ENCODE results near the gene CCDC69.

The CCDC69 gene

DNA sequence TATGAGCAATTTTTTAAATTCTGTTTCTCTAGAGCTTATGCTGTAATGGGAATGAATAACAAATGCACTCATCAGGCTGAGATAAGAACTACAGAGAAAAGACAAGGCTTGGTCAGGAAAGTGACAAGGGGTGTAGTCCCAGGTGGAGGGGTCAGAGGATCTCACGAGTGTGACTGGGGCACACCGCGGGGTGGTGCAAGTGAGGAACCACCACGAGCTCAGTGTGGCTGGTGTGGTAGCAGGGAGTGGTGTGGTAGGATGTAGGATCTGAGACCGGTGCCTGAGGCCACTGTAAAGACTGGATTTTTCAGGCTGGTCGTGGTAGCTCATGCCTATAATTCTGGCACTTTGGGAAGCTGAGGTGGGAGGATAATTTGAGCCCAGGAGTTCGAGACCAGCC, 75.3 kb downstream of the CCDC69 start:
- TF ChIP-seq GATA2 (IDR thresholded peaks at IDR 0.05; ENCODE audit: low read depth, low read length) (no peak), GATA3 (IDR thresholded peaks at IDR 0.05; ENCODE audit: low read depth, low read length) (no peak)

DNA sequence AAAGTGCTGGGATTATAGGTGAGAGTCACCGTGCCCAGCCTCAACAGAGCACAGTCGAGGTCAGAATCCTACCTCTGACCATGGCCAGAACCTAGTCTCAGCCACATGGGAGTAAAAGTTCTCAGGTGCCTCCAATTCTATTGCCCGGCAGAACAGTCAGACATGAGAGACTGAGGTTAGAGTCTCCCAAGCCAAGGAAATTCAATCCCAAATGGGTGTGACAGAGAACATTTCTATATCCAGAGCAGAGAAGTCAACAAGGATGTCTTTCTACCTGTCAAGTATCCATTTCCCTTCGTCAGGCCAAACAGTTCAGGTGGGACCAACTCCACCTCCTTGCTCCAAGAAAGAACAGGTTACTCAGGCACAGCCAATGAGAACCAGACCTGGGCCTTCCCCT, 76.9 kb downstream of the CCDC69 start:
- TF ChIP-seq GATA2 (IDR thresholded peaks at IDR 0.05; ENCODE audit: low read depth, low read length) (no peak), GATA3 (IDR thresholded peaks at IDR 0.05; ENCODE audit: low read depth, low read length) (no peak)

DNA sequence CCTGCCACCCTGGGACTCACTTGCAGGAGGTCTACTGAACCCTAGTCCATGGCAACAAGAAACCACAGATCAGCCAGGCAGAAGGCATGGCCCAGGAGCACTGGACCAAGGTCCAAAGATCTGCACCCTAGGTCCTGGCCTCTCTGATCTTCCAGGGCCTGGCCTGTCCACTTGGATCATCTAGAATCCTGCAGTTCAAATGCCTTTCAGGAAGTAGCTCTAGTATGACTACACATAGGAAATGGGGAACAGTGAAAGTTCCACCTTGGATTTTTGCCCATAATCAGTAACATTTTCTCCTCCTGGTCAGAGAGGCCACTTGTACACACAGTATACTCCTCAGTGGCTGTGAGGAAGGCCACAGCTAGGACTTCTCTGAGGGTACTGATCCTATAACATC, 77.8 kb downstream of the CCDC69 start:
- TF ChIP-seq GATA2 (IDR thresholded peaks at IDR 0.05; ENCODE audit: low read depth, low read length): no peak
- no peak for TF ChIP-seq GATA3 (IDR thresholded peaks at IDR 0.05; ENCODE audit: low read depth, low read length)

DNA sequence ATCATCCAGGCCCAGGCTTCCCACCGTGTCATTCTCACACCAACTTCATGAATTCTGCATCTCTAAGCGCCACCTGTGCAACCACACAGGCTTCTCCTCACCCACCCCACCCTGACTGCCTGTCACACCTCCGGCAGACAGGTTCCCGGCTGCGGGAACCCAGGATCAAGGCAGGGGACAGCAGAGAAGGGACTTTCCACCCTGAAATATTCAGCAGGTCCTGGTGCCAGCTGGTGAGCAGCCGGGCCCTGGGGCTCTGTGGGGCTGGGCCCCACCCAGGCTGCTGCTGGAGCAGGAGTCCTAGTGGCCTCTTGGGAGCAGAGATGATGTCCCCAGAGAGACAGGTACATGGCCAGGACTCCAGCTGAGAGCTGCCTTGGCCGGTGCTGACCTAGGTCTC, 79.0 kb downstream of the CCDC69 start:
- no peak for TF ChIP-seq GATA2 (IDR thresholded peaks at IDR 0.05; ENCODE audit: low read depth, low read length)
- no peak for TF ChIP-seq GATA3 (IDR thresholded peaks at IDR 0.05; ENCODE audit: low read depth, low read length)

DNA sequence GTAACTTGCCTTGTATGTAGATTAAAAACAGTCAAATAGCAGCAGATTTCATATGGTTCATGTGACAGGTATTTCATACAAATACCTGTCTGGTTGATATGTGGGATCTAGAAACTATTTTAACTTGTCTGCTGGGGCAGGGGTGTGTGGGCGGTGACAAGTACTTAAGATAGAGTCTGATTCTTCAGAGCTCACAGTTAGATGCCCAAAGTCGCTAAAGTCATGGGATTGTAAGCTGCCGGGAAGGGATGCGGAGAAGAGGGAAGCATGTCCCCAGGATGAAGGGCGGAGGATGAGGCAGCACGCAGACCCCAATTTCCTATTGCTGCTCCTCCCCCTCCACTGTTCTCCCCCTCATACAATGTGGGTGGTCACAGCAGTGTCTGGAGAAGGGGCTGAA, 79.6 kb downstream of the CCDC69 start:
- TF ChIP-seq GATA3 (IDR thresholded peaks at IDR 0.05; ENCODE audit: low read depth, low read length): no peak
- TF ChIP-seq GATA2 (IDR thresholded peaks at IDR 0.05; ENCODE audit: low read depth, low read length): no peak

DNA sequence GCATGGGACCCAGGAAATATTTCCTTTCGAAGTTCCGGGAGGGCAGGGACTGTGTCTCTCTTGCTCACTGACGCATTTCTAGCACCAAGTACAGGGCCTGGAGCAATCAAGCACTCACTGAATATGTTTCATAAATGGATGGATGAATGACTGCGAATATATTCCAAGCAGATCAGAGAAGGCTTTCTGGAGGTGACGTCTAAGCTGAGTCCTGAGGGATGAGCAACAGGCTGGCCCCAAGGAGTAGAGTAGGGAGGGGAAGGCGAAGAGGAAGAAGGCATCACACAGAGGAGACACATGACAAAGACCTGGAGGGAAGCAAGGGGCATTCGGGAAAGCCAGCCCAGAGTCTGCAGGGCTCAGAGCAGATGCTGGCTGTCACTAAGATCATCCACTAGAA, 80.2 kb downstream of the CCDC69 start:
- no peak for TF ChIP-seq GATA2 (IDR thresholded peaks at IDR 0.05; ENCODE audit: low read depth, low read length)
- no peak for TF ChIP-seq GATA3 (IDR thresholded peaks at IDR 0.05; ENCODE audit: low read depth, low read length)

DNA sequence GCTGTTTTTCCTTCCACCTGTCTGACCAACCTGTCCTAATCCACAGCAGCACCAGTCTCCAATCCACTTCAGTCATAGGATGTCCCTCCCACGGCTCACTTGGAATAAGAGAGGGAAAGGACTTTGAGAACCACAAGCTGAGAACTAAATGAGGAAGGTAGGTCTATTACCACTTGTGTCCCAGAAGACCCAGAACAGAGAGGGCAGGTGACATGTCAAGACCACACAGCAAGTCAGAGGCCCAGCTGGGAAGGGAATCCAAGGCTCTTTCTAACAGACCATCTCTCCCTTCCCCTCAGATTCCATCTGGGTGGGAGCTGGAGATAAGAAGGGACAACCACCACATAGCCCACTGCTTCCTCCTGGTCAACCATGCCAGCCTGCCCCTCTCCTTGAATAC, 81.0 kb downstream of the CCDC69 start:
- TF ChIP-seq GATA3 (IDR thresholded peaks at IDR 0.05; ENCODE audit: low read depth, low read length) (no peak), GATA2 (IDR thresholded peaks at IDR 0.05; ENCODE audit: low read depth, low read length) (no peak)

DNA sequence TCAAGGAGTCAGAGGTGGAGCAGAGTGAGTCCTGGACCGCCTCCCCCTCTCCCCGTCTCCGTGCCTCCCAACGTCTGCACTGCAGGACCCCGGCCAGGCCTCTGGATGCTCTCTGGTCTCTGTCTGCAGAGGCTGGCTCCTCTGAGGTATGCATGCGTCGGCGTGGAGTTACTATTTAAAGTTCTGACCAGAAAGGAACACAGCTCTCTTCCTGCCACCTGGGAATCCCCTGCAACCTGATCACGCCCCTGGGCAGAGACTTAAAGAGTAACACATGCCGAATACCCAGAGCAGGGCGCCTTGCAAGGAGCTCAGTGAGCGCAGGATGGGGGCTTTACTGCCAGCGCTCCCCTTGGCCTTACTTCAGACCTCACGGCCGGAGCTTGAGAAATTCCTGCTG, 82.4 kb downstream of the CCDC69 start:
- TF ChIP-seq GATA2 (IDR thresholded peaks at IDR 0.05; ENCODE audit: low read depth, low read length): no peak
- no peak for TF ChIP-seq GATA3 (IDR thresholded peaks at IDR 0.05; ENCODE audit: low read depth, low read length)

DNA sequence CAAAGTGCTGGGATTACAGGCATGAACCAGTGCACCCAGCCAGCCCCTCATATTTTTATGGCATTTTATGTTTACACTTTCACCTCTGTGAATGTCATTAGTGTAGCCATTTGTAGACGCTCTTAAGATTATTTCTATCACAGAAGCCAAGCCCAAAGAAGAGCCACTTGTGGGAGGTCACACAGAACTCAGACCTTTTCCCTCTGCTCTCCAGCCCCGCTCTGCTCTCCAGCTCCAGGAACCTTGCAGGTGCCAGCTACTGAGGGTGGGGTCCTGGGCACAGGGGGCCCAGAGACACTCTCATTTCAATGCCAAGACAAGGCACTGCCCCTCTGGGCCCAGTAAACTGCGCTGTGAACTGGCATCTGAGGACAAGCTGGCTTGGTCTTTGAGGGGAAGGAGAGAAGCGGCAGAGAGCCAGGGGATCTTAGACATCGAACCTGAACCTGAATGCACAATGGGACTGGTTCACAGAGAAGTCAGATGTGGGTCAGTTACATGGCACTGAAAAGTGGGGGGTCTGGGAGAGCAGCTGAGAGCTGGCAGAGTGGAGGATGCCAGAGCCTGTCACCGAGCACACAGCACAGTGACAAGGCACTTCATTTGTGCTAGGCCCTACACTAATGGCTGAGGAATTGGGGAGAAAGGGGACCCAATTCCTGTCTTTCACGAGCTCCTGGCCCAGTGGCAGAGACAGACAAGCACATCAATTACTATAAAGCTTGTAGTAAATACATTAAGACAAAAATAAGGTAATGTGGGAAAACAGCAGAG, 83.0 kb downstream of the CCDC69 start:
- TF ChIP-seq GATA2 (IDR thresholded peaks at IDR 0.05; ENCODE audit: low read depth, low read length) (no peak), GATA3 (IDR thresholded peaks at IDR 0.05; ENCODE audit: low read depth, low read length) (no peak)

DNA sequence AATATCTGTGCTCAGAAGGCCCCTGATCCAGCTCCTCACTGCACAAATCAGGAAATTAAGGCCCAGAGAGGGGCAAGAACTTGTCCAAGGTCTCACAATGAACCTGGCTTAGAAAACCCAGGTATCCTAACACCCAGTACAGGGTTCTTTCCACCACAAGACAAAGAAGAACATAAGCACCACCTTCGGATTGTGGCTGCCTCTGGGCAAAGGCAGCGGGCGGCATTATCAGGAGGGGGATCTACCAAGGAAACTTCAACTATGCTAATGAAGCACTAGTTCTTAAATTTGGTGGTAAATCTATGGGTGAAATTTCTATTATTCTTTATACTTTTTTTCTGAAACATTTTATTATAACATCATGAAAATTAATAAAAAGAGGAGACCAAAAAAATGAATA, 84.2 kb downstream of the CCDC69 start:
- TF ChIP-seq GATA2 (IDR thresholded peaks at IDR 0.05; ENCODE audit: low read depth, low read length) (no peak), GATA3 (IDR thresholded peaks at IDR 0.05; ENCODE audit: low read depth, low read length) (no peak)

DNA sequence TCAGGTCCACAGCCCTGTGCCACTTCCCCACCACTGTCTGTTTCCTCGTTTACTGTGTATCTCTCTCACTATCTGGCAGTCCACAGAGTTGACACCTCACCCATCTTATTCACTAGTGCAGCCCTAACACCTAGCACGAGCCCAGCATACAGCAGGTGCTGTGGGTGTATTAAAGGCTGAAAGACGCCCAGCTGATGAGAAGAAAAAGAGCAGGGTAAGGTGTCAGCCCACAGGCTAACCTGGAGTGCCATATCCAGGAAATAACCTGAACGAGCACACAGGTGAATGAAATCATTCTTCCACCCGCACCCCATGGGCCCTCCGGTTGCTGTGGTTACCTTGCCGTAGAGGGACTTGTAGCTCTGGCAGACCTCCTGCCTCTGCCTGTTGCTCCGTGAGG, 84.9 kb downstream of the CCDC69 start:
- TF ChIP-seq GATA3 (IDR thresholded peaks at IDR 0.05; ENCODE audit: low read depth, low read length): no peak
- no peak for TF ChIP-seq GATA2 (IDR thresholded peaks at IDR 0.05; ENCODE audit: low read depth, low read length)

DNA sequence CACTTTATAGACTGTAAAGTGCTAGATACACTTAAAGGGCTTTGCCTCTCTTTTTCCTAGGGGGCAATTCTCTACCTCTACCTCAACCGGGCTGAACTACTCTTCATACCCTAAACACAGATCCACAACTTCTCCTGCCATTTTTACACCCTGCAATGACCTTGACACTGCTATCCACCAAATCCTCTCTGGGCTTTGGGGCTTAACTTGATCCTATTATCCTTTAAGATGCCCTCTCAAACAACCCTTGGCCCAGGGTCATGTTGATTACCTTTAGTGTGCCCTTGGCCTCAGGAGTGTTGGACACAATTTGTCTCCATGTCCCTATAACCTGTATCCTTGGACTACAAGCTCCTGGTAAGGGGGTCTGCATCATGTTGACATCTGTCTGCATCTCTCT, 85.8 kb downstream of the CCDC69 start:
- no peak for TF ChIP-seq GATA3 (IDR thresholded peaks at IDR 0.05; ENCODE audit: low read depth, low read length)
- TF ChIP-seq GATA2 (IDR thresholded peaks at IDR 0.05; ENCODE audit: low read depth, low read length): no peak

DNA sequence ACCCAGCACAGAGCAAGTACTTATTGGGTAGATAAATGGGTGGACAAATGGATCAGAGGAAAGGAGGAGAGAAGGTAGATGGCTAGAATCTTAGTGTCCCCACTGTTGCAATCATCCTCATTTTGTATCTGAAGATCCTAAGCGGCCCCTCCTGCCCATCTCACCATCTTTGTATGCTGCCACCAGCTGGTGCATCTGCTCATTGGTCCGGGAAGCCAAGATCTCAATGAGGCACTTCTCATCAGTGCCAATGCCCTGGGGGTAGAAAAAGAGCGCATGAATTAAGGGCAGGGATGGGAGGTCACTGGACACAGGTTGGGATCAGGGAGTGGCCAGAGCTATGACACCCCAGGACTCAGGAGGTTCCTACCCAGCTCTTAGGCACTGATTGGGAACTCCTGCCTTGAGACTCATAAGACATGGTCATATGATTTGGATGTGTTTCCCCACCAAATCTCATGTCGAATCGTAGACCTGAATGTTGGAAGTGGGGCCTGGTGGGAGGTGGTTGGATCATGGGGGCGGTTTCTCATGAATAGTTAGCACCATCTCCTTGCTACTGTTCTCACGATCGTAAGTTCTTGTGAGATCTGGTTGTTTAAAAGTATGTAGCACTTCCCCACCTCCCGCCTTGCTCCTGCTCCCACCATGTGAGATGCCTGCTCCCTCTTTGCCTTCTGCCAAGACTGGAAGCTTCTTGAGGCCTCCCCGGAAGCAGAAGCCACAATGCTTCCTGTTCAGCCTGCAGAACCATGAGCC, 86.6 kb downstream of the CCDC69 start:
- TF ChIP-seq GATA2 (IDR thresholded peaks at IDR 0.05; ENCODE audit: low read depth, low read length) (no peak), GATA3 (IDR thresholded peaks at IDR 0.05; ENCODE audit: low read depth, low read length) (no peak)

DNA sequence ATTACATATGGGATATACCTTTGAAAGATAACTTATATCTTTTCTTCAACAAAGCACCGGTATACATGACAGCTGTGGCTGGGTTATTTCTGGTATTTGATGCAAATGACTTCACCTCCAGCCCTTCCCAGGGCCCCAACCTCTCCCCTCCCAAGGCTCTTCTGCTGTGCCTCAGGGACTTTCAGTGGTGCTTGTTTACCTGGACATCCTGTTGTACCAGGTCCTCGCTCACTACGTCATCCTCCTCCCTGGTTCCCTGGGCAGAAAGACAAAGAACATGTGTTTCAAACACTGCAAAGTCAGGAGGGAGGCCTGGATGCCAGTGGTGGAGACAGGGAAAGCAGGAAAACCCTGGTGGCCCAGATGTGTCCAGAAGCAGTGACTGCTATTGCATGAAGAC, 89.7 kb downstream of the CCDC69 start:
- TF ChIP-seq GATA3 (IDR thresholded peaks at IDR 0.05; ENCODE audit: low read depth, low read length) (no peak), GATA2 (IDR thresholded peaks at IDR 0.05; ENCODE audit: low read depth, low read length) (no peak)

DNA sequence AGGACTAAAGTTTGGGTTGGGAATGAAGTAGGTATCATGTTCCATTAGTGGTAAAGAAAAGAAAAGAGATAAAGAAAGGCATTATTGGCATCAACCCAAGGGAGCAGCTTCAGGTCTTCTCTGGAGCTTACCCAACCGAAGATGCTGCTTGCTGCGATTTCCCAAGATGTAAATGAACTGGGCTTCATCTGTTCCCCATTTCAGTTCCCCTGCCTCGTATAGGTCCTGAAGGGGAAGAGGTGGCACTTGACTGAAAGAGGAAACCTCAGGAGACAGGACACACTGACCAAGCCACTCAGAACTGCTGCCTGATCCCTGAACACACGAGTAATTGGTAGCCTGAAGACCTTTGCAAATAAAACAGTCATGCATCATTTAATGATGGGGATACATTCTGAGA, 90.9 kb downstream of the CCDC69 start:
- no peak for TF ChIP-seq GATA3 (IDR thresholded peaks at IDR 0.05; ENCODE audit: low read depth, low read length)
- no peak for TF ChIP-seq GATA2 (IDR thresholded peaks at IDR 0.05; ENCODE audit: low read depth, low read length)
